Subcutaneous adipose tissue (tissue), 4 donors: ENCODE data around the gene PAK1. TPM values are rescaled to one million over a fixed set of nuclear protein-coding genes. Genes with fewer than 3 reads are reported as not detected.

Source experiments
- CTCF ChIP-seq: fragments of 450-650 bp; IDR thresholded peaks from one replicate; pipeline ENCODE4 v1.5.1; 2016; ENCODE audit warnings: low read depth, mild to moderate bottlenecking, control low read depth, antibody characterized with exemption, moderate library complexity
- total RNA-seq, 4 donors: library from RNA; depleted of rRNA; stranded (reverse); fragments of >200 nt; gene quantifications; one replicate each; pipeline ENCODE4 v1.1.0, GENCODE V29; 2016

Gene PAK1
- total RNA-seq, 4 donors from 2014 or later = 17.0 to 41.3 (median 28.4) TPM

DNA sequence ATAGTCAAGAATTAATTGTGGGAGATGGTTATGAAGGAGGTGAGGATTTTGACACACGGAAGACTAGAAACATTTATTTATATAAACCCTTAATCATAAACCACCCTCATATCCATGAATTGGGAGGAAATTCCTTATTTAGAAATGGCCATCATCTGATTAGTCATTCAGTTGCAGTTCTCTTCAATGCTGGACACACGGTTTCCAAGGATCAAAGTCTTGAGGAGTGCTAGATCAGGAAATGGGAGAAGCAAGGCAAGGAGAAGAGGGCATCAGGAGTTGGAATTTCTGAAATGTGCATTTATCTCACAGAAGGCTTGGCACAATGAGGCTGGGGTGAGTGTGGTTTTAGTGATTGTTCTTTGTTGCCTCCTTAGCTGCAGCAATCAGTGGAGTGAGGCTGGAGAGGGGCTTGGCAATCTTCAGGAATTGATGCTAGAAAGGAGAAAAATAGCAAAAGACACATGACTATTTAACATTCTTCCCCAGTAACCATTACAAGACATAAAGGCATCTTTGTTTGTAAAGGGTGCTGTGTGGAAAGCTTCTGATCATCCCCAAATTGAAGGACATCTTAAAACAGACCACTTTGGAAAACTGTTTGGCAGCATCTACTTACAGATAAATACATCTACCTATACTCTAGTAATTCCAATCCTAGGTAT lies 150.8 kb downstream of the PAK1 start:
- TF ChIP-seq CTCF = no peak

- no peak for TF ChIP-seq CTCF
Measured at GRCh38 chr11:77322506-77322905, 151.4 kb downstream of the PAK1 start.

DNA sequence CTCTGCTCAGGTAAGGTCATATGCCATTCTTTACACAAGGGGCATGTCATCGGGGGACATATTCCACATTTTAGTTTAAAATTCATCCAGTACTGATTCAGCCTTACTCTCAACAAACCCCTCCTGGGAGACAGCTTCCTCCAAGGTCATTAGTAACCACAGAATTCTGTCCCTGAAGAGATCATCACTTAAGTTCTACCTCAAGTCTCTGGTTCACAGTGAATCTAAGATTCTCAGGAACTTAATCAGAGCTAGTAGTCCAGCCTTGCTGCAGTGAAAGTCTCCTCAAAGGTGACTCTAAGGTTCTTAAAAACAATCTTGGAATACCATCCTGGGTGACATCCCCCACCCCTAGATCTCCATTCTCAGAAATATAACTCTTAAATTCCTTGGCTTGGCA lies 153.5 kb downstream of the PAK1 start:
- TF ChIP-seq CTCF = no peak

DNA sequence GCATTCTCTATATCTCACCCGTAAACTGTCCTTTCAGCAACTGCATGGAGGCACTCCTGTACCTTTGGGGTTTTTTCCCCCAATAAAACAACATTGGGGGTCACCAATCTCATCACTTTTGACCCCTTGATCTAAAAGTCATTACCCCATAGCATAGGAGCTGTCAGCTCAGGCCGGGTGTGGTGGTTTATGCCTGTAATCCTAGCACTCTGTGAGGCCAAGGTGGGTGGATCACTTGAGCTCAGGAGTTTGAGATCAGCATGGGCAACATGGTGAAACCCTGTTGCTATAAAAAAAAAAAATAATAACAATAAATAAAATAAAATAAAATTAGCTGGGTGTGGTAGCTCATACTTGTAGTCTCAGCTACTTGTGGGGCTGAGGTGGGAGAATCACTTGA lies 155.3 kb downstream of the PAK1 start:
- TF ChIP-seq CTCF = no peak

DNA sequence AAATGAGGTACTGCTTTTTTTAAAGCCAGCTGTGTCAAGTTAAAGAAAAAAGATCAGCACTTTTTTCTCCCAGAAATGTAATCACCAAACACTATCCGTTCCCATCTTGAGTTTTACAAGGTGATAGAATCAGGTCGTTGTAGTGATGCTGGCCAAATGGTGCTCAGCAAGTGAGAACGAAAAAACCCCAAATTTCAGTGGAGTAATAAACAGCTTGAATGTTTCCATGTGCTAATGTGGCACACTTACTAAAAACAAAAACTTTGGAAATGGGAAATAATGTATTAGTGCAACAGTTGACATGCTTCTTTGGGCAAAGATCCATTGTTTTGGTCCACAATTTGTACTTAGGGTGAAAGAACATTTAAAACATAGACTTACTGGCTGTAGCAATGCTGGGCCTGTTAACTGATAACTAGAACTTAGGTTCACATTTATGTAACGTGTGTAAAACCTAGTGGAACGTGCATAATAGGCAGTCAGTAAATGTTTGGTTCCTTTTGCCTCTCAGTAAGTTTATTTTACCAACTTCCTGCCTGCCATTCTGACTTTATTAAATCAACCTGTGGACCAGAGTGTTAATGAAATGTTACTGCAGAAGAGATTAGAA lies 157.1 kb downstream of the PAK1 start:
- no peak for TF ChIP-seq CTCF

- no peak for TF ChIP-seq CTCF
Measured at GRCh38 chr11:77312107-77312506, 161.8 kb downstream of the PAK1 start.

DNA sequence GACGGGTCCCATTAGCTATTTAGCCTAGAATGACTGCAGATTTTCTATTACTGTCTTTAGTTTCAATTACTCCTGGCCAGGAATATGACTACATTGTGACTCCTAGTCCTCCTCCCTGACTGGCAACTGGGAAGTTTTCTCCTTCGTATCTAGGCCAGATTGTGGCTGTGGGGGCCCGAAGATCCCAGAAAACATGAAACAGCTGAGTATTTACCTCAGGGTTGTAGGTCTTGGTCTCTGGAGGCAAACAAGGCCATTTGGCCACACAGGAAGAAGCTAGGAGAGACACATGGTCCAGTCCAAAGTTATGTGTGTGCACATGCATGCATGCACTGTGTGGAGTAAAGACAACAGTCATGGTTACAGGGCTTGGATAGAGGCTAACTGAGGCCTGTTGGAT lies 162.2 kb downstream of the PAK1 start:
- no peak for TF ChIP-seq CTCF
